Neural cell (in vitro differentiated cells): ENCODE data around the gene MYCBPAP. TPM values are rescaled to one million over a fixed set of nuclear protein-coding genes. Genes with fewer than 3 reads are reported as not detected.

ENCODE experiments used
- H2AFZ ChIP-seq: fragments of 200-600, 300-800 bp; sonication (generic), shearing (Covaris generic); 2 replicates; pipeline ENCODE4 v1.6.0; 2014; ENCODE audit warnings: low read depth, mild to moderate bottlenecking, antibody characterized with exemption, low read length, moderate library complexity
- H3F3A ChIP-seq: fragments of 200-600 bp; shearing (Covaris generic); 2 replicates; pipeline ENCODE4 v1.6.1; 2016; ENCODE audit warnings: mild to moderate bottlenecking, moderate library complexity, mixed read lengths, antibody characterized with exemption, low read length; ENCODE audit not compliant: insufficient read depth, poor library complexity, severe bottlenecking
- H3K27ac ChIP-seq: fragments of 200-600, 300-800 bp; sonication (generic), shearing (Covaris generic); 2 replicates; pipeline ENCODE4 v1.5.1; 2014; ENCODE audit warnings: mild to moderate bottlenecking, low read length, moderate library complexity
- H3K27me3 ChIP-seq: fragments of 300-800, 200-600 bp; sonication (generic), shearing (Covaris generic); 2 replicates; pipeline ENCODE4 v1.6.0; 2014; ENCODE audit warnings: mild to moderate bottlenecking, low read depth, low read length, moderate library complexity; ENCODE audit not compliant: insufficient read depth
- H3K36me3 ChIP-seq: fragments of 300-800, 200-600 bp; sonication (generic), shearing (Covaris generic); 2 replicates; pipeline ENCODE4 v1.5.1; 2014; ENCODE audit warnings: mild to moderate bottlenecking, antibody characterized with exemption, low read length, moderate library complexity; ENCODE audit not compliant: insufficient read depth
- H3K4me2 ChIP-seq: fragments of 300-800, 200-600 bp; sonication (generic), shearing (Covaris generic); 2 replicates; pipeline ENCODE4 v1.6.0; 2014; ENCODE audit warnings: mild to moderate bottlenecking, low read length
- H3K4me3 ChIP-seq: fragments of 300-800, 200-600 bp; sonication (generic), shearing (Covaris generic); 2 replicates; pipeline ENCODE4 v1.5.1; 2014; ENCODE audit warnings: mild to moderate bottlenecking, low read length, moderate library complexity
- H3K79me2 ChIP-seq: fragments of 200-600 bp; shearing (Covaris generic); replicated peaks from 2 replicates; pipeline ENCODE4 v1.6.0; 2014; ENCODE audit warnings: mild to moderate bottlenecking, low read length, moderate library complexity; ENCODE audit not compliant: insufficient read depth
- H3K9ac ChIP-seq: fragments of 300-800, 200-600 bp; sonication (generic), shearing (Covaris generic); 2 replicates; pipeline ENCODE4 v1.6.1; 2016; ENCODE audit warnings: mild to moderate bottlenecking, low read length, mixed read lengths
- H3K9me2 ChIP-seq: fragments of 200-600 bp; shearing (Covaris generic); 2 replicates; pipeline ENCODE4 v1.6.1; 2016; ENCODE audit warnings: mild to moderate bottlenecking, low read length, mixed read lengths; ENCODE audit not compliant: insufficient read depth
- H3K9me3 ChIP-seq: fragments of 200-600, 300-800 bp; sonication (generic), shearing (Covaris generic); 2 replicates; pipeline ENCODE4 v1.6.1; 2016; ENCODE audit warnings: mild to moderate bottlenecking, mixed run types, low read length, moderate library complexity, mixed read lengths
- H4K20me1 ChIP-seq: fragments of 200-600 bp; shearing (Covaris generic); 2 replicates; pipeline ENCODE4 v1.6.1; 2016; ENCODE audit warnings: mild to moderate bottlenecking, mixed run types; ENCODE audit not compliant: insufficient read depth
- CTCF ChIP-seq: fragments of 450-650 bp; IDR thresholded peaks from 2 replicates; pipeline ENCODE4 v1.5.1; 2014; ENCODE audit warnings: antibody characterized with exemption, mild to moderate bottlenecking, moderate library complexity; ENCODE audit not compliant: poor library complexity, severe bottlenecking
- EP300 ChIP-seq: fragments of 450-650 bp; conservative IDR thresholded peaks from 2 replicates; pipeline ENCODE4 v1.6.1; 2014; ENCODE audit warnings: antibody characterized with exemption, mild to moderate bottlenecking, moderate library complexity; ENCODE audit not compliant: poor library complexity, severe bottlenecking
- EZH2 ChIP-seq: fragments of 200-600, 300-800 bp; shearing (Covaris generic), sonication (generic); IDR thresholded peaks from 2 replicates; pipeline ENCODE4 v1.6.1; 2014; ENCODE audit warnings: antibody characterized with exemption, low read length, borderline replicate concordance, mild to moderate bottlenecking; ENCODE audit not compliant: insufficient read depth, poor library complexity, severe bottlenecking
- MXI1 ChIP-seq: fragments of 450-650 bp; conservative IDR thresholded peaks from 2 replicates; pipeline ENCODE4 v1.6.1; 2014; ENCODE audit warnings: antibody characterized with exemption, mild to moderate bottlenecking; ENCODE audit not compliant: poor library complexity, severe bottlenecking
- POLR2AphosphoS5 ChIP-seq: IDR thresholded peaks from 2 replicates; pipeline ENCODE4 v1.6.1; 2012
- RAD21 ChIP-seq: fragments of 450-650 bp; conservative IDR thresholded peaks from 2 replicates; pipeline ENCODE4 v1.6.1; 2014; ENCODE audit warnings: antibody characterized with exemption, mild to moderate bottlenecking, moderate library complexity
- REST ChIP-seq: IDR thresholded peaks from 2 replicates; pipeline ENCODE4 v1.6.1; 2012; ENCODE audit warnings: borderline replicate concordance
- SMC3 ChIP-seq: fragments of 450-650 bp; conservative IDR thresholded peaks from 2 replicates; pipeline ENCODE4 v1.6.1; 2014; ENCODE audit warnings: antibody characterized with exemption, mild to moderate bottlenecking, moderate library complexity; ENCODE audit not compliant: poor library complexity
- TAF1 ChIP-seq: IDR thresholded peaks from 2 replicates; pipeline ENCODE4 v1.6.1; 2012; ENCODE audit warnings: low read depth
- polyA plus RNA-seq: library from polyadenylated mRNA; depleted of rRNA; stranded (reverse); fragments of >200 nt; gene quantifications from 2 replicates; pipeline ENCODE4 v1.2.3, GENCODE V29; 2014

MYCBPAP gene
- polyA plus RNA-seq, 1 donor from 2014 or later = 0.35 TPM

GRCh38 chr17:50499721-50500120, 8.5 kb upstream of the MYCBPAP start:
- TF ChIP-seq REST (no peak), MXI1 (no peak)
- no peaks in the 10 kb centered on the region for H3F3A ChIP-seq
- no peaks in the 10 kb centered on the region for H3K36me3 ChIP-seq
- H3K27me3 ChIP-seq = no peaks in the 10 kb centered on the region
- no peak overlapping the region for H3K9ac ChIP-seq
- no peak overlapping the region for H2AFZ ChIP-seq
- H3K4me3 ChIP-seq = no peak overlapping the region
- no peaks in the 10 kb centered on the region for H3K9me2 ChIP-seq
- H3K4me2 ChIP-seq = no peak overlapping the region
- H3K79me2 ChIP-seq = no peaks in the 10 kb centered on the region
- H4K20me1 ChIP-seq = no peaks in the 10 kb centered on the region
- no peak overlapping the region for H3K27ac ChIP-seq
- no peaks in the 10 kb centered on the region for H3K9me3 ChIP-seq

GRCh38 chr17:50501054-50501453, 7.2 kb upstream of the MYCBPAP start:
- no peaks in the 10 kb centered on the region for H3K9me2 ChIP-seq
- H3K4me3 ChIP-seq = no peak overlapping the region
- TF ChIP-seq TAF1 = no peak
- TF ChIP-seq EZH2 = no peak
- TF ChIP-seq SMC3 = no peak
- TF ChIP-seq RAD21 = no peak
- no peak for TF ChIP-seq POLR2AphosphoS5
- no peak for TF ChIP-seq EP300
- no peak for TF ChIP-seq CTCF
- no peak for TF ChIP-seq MXI1
- no peak for TF ChIP-seq REST
- H3K4me2 ChIP-seq = no peak overlapping the region
- H3F3A ChIP-seq = no peaks in the 10 kb centered on the region
- no peak overlapping the region for H3K9ac ChIP-seq
- H3K27me3 ChIP-seq = no peaks in the 10 kb centered on the region
- H3K9me3 ChIP-seq = no peaks in the 10 kb centered on the region
- no peaks in the 10 kb centered on the region for H4K20me1 ChIP-seq
- H2AFZ ChIP-seq = no peak overlapping the region
- no peaks in the 10 kb centered on the region for H3K36me3 ChIP-seq
- H3K27ac ChIP-seq = no peak overlapping the region
- no peaks in the 10 kb centered on the region for H3K79me2 ChIP-seq
